Measurements from ENCODE around the gene KCNK17. TPM values are rescaled to one million over a fixed set of nuclear protein-coding genes. Genes with fewer than 3 reads are reported as not detected.
A peak's percentile ranks its signal among the peaks of the same experiment; 100 is the strongest.

Gene KCNK17
- total and polyA plus RNA-seq, 2 of the 8 experiments (the other 6 are each of a cell fraction or from before 2014, with no cell fraction given), result 2.9 to 3.4 TPM

GRCh38 chr6:39343396-39343870, 29.2 kb upstream of the KCNK17 start:
- no peak overlapping the region for H2AFZ ChIP-seq (ENCODE audit: low read length)
- H4K91ac ChIP-seq (replicated peaks; ENCODE audit: insufficient read length, low read length), result no peak overlapping the region
- H3K23ac ChIP-seq (ENCODE audit: insufficient read length), result no peak overlapping the region
- H2BK20ac ChIP-seq (ENCODE audit: low read length), result no peak overlapping the region
- no peak overlapping the region for H3K18ac ChIP-seq (ENCODE audit: extremely low read depth, low read length)
- H3K56ac ChIP-seq (replicated peaks; ENCODE audit: insufficient read length, low read depth, low read length), result no peak overlapping the region
- ChIA-PET POLR2A (ENCODE audit: partially characterized antibody) (no interaction called here), CTCF (ENCODE audit: partially characterized antibody) (interaction anchor here (1.1 to 2.3 kb wide), 3 partner anchors 9 to 42 kb away, joined by 3 to 6 read pairs (median 4); no protein-coding TSS in a partner anchor)
- H3K27ac ChIP-seq (ENCODE audit: low read depth, low read length), result no peak overlapping the region
- H2BK12ac ChIP-seq (ENCODE audit: low read depth, low read length), result no peak overlapping the region; the same call in 1 of the 2 replicates
- H3K4me3 ChIP-seq (ENCODE audit: extremely low read depth in 1 of 4, insufficient read depth in 2 of 4, low read depth in 3 of 4, low read length in 4 of 4), result no peak overlapping the region
- H2BK120ac ChIP-seq (replicated peaks; ENCODE audit: low read depth, low read length), result no peak overlapping the region
- no peaks in the 10 kb centered on the region for H3K36me3 ChIP-seq (ENCODE audit: control insufficient read depth in 2 of 4, insufficient read depth in 4 of 4, low read length in 3 of 4)
- no peak overlapping the region for H3K9ac ChIP-seq (replicated peaks in 1 of 4; ENCODE audit: extremely low read depth in 1 of 4, low read depth in 3 of 4, low read length in 3 of 4)
- no peak overlapping the region for H4K5ac ChIP-seq (ENCODE audit: insufficient read length, low read depth, low read length)
- no peak overlapping the region for H2BK5ac ChIP-seq (ENCODE audit: low read depth, low read length)
- H3K27me3 ChIP-seq (replicated peaks in 1 of 4; ENCODE audit: control insufficient read depth in 3 of 4, extremely low read depth in 1 of 4, insufficient read depth in 3 of 4, low read length in 3 of 4), result peaks cover 0 to 2% (median 0%) of the 10 kb centered on the region in 4 experiments; a peak in 1 of 7 replicates
- no peak overlapping the region for H3K4ac ChIP-seq (replicated peaks; ENCODE audit: insufficient read length, low read depth, low read length)
- no peak overlapping the region for H4K8ac ChIP-seq (ENCODE audit: extremely low read depth, insufficient read depth, low read length)
- H3K23me2 ChIP-seq (ENCODE audit: low read depth, low read length), result no peaks in the 10 kb centered on the region
- peak overlapping the region in 1 of 2 experiments; percentile 21; a peak in 1 of 4 replicates for H3K4me2 ChIP-seq (ENCODE audit: insufficient read depth in 1 of 2, low read depth in 2 of 2, low read length in 2 of 2)
- H4K20me1 ChIP-seq (replicated peaks in 1 of 2; ENCODE audit: control insufficient read depth in 1 of 2, insufficient read depth in 2 of 2, low read length in 2 of 2), result no peaks in the 10 kb centered on the region
- no peak overlapping the region for H2AK5ac ChIP-seq (ENCODE audit: low read depth, low read length)
- no peaks in the 10 kb centered on the region for H3K79me2 ChIP-seq (ENCODE audit: control insufficient read depth in 1 of 2, insufficient read depth in 2 of 2, low read length in 2 of 2)
- DNase-seq (ENCODE audit: low read depth in 1 of 2, low spot score in 2 of 2) (no peak), FAIRE-seq (no peak)
- no peak overlapping the region for H3K14ac ChIP-seq (ENCODE audit: insufficient read length)
- H3K4me1 ChIP-seq (replicated peaks in 1 of 4; ENCODE audit: control insufficient read depth in 3 of 4, insufficient read depth in 4 of 4, low read length in 3 of 4), result peaks cover 5 to 17% (median 10%) of the 10 kb centered on the region in 4 experiments
- no peaks in the 10 kb centered on the region for H3K9me3 ChIP-seq (ENCODE audit: insufficient read depth in 2 of 2, low read depth in 1 of 2, low read length in 1 of 2)
- no peaks in the 10 kb centered on the region for H3K79me1 ChIP-seq (ENCODE audit: low read depth, low read length)
- peak overlapping the region; percentile 10; the same call in 1 of the 2 replicates for H2BK15ac ChIP-seq (ENCODE audit: low read length)
- WGBS, 2 experiments (ENCODE audit: extremely low coverage in 1 of 2, insufficient coverage in 1 of 2, insufficient read length in 1 of 2, insufficient replicate concordance in 2 of 2, low coverage in 1 of 2, low lambda C conversion rate in 2 of 2, missing lambda C conversion rate in 1 of 2), result 88% methylated on average over 9 of the region's 9 CpGs; no CpG with 5 or more reads in 1 of the 2 experiments
- TF ChIP-seq CTCF (IDR thresholded peaks at IDR 0.05; ENCODE audit: control extremely low read depth in 1 of 3, insufficient read depth in 1 of 3, low read depth in 1 of 3, low read length in 3 of 3) (peak in 1 of 3 experiments; percentile 3; a peak in 1 of 4 replicates), NANOG (IDR thresholded peaks at IDR 0.05; ENCODE audit: insufficient read depth, low read depth, low read length, poor library complexity, severe bottlenecking) (no peak)

All from H1 (cell line).